GM19455 (cell line): Measurements from ENCODE around the gene RAB12.

Source experiments
- ATAC-seq: cut with Tn5 transposase; IDR thresholded peaks from one replicate; pipeline ENCODE4 v1.9.1; 2021; ENCODE audit not compliant: unreplicated experiment

RAB12 gene

DNA sequence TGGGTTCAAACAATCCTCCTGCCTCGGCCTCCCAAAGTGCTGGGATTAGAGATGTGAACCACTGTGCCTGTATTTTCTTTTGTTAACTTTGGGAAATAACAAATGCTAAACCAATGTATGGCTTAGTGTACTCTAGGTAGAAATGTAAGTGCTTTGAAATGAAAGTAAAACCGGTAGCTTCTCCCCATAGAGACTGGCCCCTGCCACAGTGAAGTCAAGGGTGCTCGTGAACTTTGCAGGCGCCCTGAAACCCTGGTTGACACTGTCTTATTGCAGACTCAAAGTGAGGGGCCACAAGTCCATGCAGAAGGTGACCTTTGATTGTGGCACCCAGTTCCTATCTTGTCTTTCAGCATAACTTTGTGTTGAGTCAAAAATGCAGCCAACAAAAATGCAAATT, 72.0 kb downstream of the RAB12 start:
- no peak for ATAC-seq

DNA sequence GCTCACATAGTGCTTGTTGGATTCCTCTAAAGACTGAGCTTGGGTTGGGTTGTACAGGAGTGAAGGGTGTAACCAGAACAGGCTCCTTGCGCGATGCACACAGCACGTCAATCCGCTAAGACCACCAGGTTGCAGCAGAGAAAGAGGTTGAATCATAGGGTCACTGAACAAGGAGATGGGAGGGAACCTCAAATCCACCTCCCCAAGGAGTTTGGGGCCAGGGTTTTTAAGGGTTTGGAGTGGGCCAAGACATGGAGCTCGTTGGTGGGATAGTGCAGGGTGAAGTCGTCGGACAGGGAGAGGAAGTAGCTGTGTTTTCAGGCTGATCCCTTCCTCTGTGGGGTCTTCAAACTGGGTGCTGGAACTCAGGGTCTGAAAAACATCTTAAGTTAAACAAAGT, 75.3 kb downstream of the RAB12 start:
- no peak for ATAC-seq

DNA sequence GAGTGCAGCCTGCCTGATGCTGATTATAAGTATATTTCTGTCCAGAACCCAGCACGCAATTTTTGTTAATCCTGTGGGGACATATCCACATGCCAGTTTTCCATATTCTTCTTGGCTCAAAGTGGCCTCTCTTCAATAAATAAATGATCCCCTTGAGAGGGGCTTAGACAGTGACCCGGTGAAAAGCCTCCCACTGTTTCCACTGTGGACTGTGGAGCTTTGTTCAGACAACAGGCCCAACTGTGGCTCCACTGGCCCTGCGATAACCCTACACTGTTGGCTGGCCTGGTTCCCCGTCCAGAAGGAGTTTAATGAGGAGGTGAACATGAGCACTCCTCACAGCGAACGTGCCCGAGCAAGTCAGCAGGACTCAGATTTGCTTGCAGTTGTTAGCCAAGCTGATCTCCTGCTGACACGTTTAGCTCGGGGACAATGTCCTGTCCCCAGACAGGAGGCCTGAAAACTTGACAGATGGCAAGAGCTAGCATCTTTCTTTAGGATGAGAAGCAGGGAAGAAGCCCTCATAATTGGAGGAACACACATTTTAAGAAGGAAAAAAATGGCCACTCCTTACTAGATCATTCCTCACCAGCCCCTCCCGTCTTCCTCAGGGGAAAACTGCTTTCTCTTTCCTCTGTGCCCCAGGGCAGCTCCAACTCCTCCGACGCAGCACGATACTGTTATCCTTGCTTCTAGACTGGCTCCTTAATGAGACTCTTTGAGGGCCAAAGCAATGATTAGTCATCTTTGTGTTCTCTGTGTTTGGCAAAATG, 76.1 kb downstream of the RAB12 start:
- no peak for ATAC-seq

DNA sequence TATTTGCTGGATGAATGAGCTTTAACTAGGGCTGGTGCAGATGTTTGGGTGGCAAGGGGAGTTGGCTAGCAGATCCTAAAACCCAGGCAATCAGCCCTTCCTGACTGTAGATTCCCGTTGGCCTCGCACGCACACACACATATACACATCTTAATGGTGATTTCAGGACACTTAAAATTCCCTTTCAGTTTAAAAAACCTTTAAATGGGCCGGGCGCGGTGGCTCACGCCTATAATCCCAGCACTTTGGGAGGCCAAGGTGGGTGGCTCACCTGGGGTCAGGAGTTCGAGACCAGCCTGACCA, 76.6 kb downstream of the RAB12 start:
- no peak for ATAC-seq

GRCh38 chr18:8686611-8687010, 77.4 kb downstream of the RAB12 start:
- no peak for ATAC-seq

DNA sequence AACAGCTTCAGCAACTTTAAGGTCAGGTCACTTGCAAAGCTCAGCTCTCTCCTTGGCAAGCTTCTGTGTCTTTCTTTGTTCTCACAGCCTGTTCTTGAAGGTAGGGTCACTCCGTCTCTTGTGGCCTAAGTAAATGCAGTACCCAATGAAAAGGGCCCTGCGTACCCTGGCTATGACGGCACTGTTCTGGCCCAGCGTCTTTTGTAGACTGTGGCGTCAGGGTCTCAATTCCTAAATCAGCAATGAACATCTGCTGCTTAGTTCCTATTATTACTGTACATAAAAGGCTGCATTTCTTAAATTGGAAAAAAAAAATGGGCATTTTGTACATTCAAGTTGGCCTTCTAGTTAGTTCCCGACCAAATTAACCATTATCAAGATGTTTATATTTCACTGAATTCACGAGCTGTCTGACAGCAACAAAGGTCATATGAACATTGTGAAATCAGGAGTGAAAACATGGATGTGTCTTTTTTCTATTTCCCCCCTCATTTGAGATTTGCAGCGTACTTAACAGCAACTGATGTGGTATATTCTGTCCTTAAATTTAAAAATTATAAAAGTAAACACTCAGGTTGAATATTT, 79.1 kb downstream of the RAB12 start:
- no peak for ATAC-seq

- no peak for ATAC-seq
Observed at GRCh38 chr18:8688816-8689215, 79.6 kb downstream of the RAB12 start.
